Right cardiac atrium (tissue), 5 donors: Measurements from ENCODE around the gene UBE2E2. TPM values are rescaled to one million over a fixed set of nuclear protein-coding genes. Genes with fewer than 3 reads are reported as not detected.

Experiments
- ATAC-seq, 2 donors: fragments of 200-7000 bp; cut with Tn5 transposase; one replicate each; pipeline versions ENCODE4 v1.8.0 to v1.9.1; 2020; ENCODE audit warnings: moderate library complexity in 2 of 2, mild to moderate bottlenecking in 1 of 2
- DNase-seq, 3 donors: peaks; one replicate each; pipeline ENCODE4 v3.0.0-alpha.2; 2020
- H3K27ac ChIP-seq: one replicate; pipeline ENCODE4 v1.5.1; 2013; ENCODE audit warnings: mild to moderate bottlenecking, low read length, control low read depth, moderate library complexity
- H3K27me3 ChIP-seq: one replicate; pipeline ENCODE4 v1.6.1; 2013; ENCODE audit not compliant: control insufficient read depth, insufficient read depth
- H3K4me1 ChIP-seq: one replicate; pipeline ENCODE4 v1.6.1; 2013; ENCODE audit warnings: low read length; ENCODE audit not compliant: control insufficient read depth, insufficient read depth
- H3K4me3 ChIP-seq: one replicate; pipeline ENCODE4 v1.5.1; 2013; ENCODE audit warnings: low read length, control low read depth
- H3K9me3 ChIP-seq: one replicate; pipeline ENCODE4 v1.6.1; 2013; ENCODE audit warnings: low read length; ENCODE audit not compliant: control insufficient read depth
- WGBS: extraction: QIAGEN DNeasy Blood & Tissue Kit; methylation state at CpG from one replicate; pipeline ENCODE4 v1.1.7; 2013; 5-methylcytosine and 5-hydroxymethylcytosine counted together
- intact Hi-C, 4 donors: fragments of 100-400 bp; cut with DNase I; formaldehyde crosslinking; loops; one replicate each; pipeline versions ENCODE4 v1.11.0 to v1.14.0; 2022 to 2023
- long read RNA-seq, 4 donors: library from polyadenylated mRNA; unstranded; transcript quantifications; one replicate each; pipeline ENCODE4 v2.0.0, GENCODE V29; 2020 to 2021
- polyA plus RNA-seq: library from polyadenylated mRNA; stranded (reverse); fragments of 200-250 nt; gene quantifications from one replicate; pipeline ENCODE4 v1.2.3, GENCODE V29; 2013
- total RNA-seq, 4 donors: library from RNA; stranded (reverse); fragmentation: NEBNext Ultra II Directional; extraction: Animal tissue kit (Norgen Biotek cat#: 25700); gene quantifications; one replicate each; pipeline ENCODE4 v1.2.1, GENCODE V29; 2021
- donor health status: healthy with polysubstance abuse.
- donor health status: DM: no; HTN: yes; CAD: no.
- donor health status: DM: no; HTN: no; CAD: no.
- donor health status: DM: no; HTN: yes; CAD: no; lungs with severe emphysema.
- donor health status: DM: yes; HTN: yes; CAD: no.

Gene UBE2E2
- total RNA-seq (10 to 100 TPM; 36.6 to 49.2 (median 46.5) TPM), polyA plus RNA-seq (32.3 TPM)
- long read RNA-seq, donor 1, partial matches to known transcripts, result 1 of 3 reads
- long read RNA-seq, donor 1, other reads (novel, unspliced or antisense), result 2 of 3 reads
- long read RNA-seq, donor 2, partial matches to known transcripts, result 0 of 1 reads
- long read RNA-seq, donor 2, other reads (novel, unspliced or antisense), result 1 of 1 reads
- long read RNA-seq, donor 3, partial matches to known transcripts, result 5 of 11 reads
- long read RNA-seq, donor 3, other reads (novel, unspliced or antisense), result 3 of 11 reads
- long read RNA-seq, donor 4, partial matches to known transcripts, result 0 of 1 reads
- long read RNA-seq, donor 4, other reads (novel, unspliced or antisense), result 1 of 1 reads

DNA sequence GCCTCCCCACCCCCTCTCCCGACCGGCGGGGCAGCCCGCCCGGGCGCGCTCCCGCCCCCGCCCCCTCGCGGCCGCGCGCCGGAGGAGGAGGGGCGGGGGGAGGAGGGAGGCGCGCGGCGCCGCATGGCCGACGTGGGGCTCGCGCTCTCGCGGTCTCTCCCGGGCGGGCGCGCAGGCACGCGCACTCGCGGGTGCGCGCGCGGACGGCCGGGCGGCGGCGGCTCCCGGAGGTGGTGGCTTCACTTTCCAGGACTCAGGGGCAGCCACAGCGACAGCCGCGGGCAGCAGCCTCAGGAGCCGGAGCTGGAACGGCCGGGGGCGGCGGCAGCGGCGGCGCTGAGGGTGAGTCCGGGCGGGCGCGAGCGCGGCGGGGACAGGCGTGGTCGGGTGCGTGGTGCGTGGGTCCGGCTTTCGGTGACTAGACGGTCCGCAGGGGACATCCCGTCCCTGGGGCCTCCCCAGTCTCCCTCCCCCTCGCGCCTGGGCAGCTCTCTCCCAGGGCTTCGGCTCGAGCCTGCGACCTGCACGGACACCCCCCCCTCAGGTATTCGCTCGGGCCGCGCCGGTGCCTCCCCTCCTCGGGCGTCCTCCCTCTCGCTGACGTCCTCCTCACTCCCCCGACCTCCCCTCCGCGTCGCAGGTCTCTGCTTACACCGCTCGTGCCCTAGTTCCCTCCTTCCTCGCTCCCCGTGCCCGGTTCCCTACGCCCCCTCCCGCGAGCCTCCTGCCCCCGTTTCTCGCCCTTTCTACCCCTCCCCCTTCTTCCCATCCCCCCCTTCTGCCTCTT, at the start of gene UBE2E2:
TSS of gene UBE2E2 (plus strand) at position 407 of the 787 bp plus-strand sequence.
- no peaks in the 10 kb centered on the region for H3K27me3 ChIP-seq
- ATAC-seq (peak; percentile 87 to 94), DNase-seq (peak; percentile 78 to 91 (median 91))
- H3K4me3 ChIP-seq, result peak within 1 kb of the TSS; percentile 68
- H3K27ac ChIP-seq, result peak within 1 kb of the TSS; percentile 49
- H3K9me3 ChIP-seq, result no peaks in the 10 kb centered on the region
- intact Hi-C loops, result loop anchor here in 1 of 4 donors (10.0 kb wide), 1 partner anchor 602 kb away; the partner anchor contains the start of gene UBE2E1
- 1% methylated on average over 95 of the region's 101 CpGs for WGBS
- H3K4me1 ChIP-seq, result peaks cover 2% of the 10 kb centered on the region

DNA sequence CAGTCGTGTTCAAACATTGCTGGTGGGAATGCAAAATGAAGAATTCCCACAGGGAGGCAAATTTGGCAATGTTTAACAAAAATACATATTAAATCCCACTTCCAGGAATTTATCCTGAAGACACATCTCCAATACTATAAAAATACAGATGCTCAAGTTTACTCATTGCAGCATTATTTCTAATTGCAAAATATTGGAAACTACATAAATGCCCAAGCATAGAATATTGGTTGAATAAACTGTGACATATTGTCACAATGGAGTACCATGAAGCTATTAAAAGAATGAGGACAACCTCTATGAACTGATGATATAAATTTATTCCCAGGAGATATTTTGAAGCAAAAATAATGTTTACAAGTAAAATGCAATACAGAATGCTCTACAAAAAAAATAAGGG, 49.7 kb upstream of the UBE2E2 start:
- WGBS, result 24% methylated on average over 1 of the region's 1 CpG
- H3K27me3 ChIP-seq, result no peaks in the 10 kb centered on the region
- ATAC-seq (no peak), DNase-seq (no peak)
- H3K9me3 ChIP-seq, result no peaks in the 10 kb centered on the region
- intact Hi-C loops, result no loop called here
- no peaks in the 10 kb centered on the region for H3K4me1 ChIP-seq
- H3K27ac ChIP-seq, result no peak overlapping the region
- no peak overlapping the region for H3K4me3 ChIP-seq

DNA sequence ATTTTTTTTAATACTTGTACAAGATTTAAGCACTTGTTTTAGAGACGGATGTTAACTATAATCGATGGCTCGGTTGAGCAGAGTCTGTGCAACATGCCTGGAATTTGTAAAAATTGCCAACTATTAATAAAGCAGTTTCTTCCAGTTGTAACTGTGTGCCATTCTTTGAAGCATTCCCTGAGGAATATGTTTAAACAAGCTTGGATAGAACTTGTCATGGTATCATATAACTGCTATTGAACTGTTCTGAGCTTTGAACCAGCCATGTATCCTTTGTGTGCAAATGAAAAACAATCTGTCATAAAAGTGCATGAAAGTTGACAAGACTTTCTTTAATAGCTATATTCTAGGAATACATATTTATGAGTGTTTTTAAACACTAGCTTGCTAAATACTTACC, 45.8 kb upstream of the UBE2E2 start:
- H3K27ac ChIP-seq, result no peak overlapping the region
- no peak overlapping the region for H3K4me3 ChIP-seq
- H3K9me3 ChIP-seq, result no peaks in the 10 kb centered on the region
- no peak for ATAC-seq
- WGBS, result 70% methylated on average over 3 of the region's 3 CpGs
- no peaks in the 10 kb centered on the region for H3K4me1 ChIP-seq
- intact Hi-C loops, result no loop called here
- no peaks in the 10 kb centered on the region for H3K27me3 ChIP-seq
- DNase-seq, result no peak

DNA sequence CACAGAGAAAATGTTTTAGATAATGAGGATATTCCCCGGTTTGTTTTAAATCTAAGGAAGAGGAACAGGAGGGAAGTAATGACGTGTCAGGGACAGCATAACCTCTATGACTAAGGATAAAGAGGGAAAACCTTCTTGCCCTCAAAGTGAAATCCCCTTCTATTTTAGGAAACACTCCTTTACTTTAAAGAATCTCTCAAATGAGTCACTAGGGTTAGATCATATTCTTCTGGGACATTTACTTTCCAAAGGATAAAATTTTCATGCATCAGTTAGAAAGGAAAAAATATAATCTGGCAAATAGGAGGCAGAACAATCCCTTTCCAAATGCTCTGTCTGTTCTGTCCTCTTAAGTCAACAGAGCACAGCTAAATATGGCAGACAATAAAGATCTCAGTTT, 43.2 kb upstream of the UBE2E2 start:
- WGBS, result 5% methylated on average over 2 of the region's 2 CpGs

DNA sequence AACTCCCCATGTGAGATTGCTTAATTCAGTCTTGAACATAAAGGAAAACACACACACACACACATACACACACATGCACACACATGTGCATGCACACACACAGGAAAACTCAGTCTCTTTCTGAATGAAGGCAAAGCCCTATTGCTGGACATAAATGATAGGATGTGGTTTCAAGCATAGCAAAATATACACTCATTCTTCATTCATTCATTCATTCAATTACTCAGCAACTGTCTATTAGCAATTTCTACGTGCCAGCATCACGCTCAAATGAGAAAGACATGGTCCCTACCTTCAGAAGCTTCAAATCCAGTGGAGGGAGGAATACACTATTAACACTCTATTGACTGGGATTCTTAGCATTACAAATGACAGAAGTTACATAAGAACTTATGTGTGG, 41.8 kb upstream of the UBE2E2 start:
- H3K9me3 ChIP-seq, result no peaks in the 10 kb centered on the region
- intact Hi-C loops, result no loop called here
- H3K27ac ChIP-seq, result no peak overlapping the region
- ATAC-seq (no peak), DNase-seq (no peak)
- no peaks in the 10 kb centered on the region for H3K4me1 ChIP-seq
- WGBS, result 97% methylated on average over 2 of the region's 2 CpGs
- no peak overlapping the region for H3K4me3 ChIP-seq
- H3K27me3 ChIP-seq, result no peaks in the 10 kb centered on the region

More for the DNA sequence above, 43.2 kb upstream of the UBE2E2 start:
- intact Hi-C loops, result no loop called here
- no peaks in the 10 kb centered on the region for H3K27me3 ChIP-seq
- H3K4me1 ChIP-seq, result no peaks in the 10 kb centered on the region
- DNase-seq (no peak), ATAC-seq (peak; percentile 14 to 62)
- no peaks in the 10 kb centered on the region for H3K9me3 ChIP-seq
- no peak overlapping the region for H3K4me3 ChIP-seq
- H3K27ac ChIP-seq, result no peak overlapping the region

DNA sequence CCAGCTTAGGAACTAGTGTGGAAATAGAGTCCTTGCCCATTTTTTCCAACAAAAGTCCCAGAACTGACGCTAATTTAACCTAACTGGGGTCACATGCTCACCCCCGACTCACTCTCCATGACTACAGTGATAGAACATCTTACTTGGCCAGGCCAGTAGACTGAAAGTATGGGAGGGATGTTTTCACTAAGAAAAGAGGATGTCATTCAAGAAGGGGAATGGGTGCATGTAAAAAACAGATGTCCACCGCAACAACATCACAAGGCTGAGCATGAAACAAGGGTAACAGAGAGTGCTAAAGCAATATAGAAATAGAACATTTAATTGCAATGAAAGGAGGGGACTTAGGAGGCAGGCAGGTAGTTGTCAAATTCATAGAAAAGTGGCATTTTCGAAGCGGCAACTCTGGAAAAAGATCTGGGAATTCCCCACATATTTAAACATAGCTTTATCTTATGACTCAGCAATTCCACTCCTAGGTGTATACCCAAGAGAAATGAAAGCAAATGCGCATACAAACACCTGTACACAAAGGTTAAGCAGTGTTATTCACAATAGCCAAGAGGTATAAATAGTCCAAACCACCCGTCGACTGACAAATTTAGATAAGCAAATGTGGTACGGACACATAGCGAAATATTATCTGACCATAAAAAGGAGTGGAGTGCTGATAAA, 41.1 kb upstream of the UBE2E2 start:
- 62% methylated on average over 10 of the region's 10 CpGs for WGBS
- intact Hi-C loops, result no loop called here
- Histone ChIP-seq H3K27me3 (no peaks in the 10 kb centered on the region), H3K4me3 (no peak overlapping the region), H3K27ac (no peak overlapping the region), H3K4me1 (no peaks in the 10 kb centered on the region), H3K9me3 (no peaks in the 10 kb centered on the region)
- DNase-seq (no peak), ATAC-seq (no peak)

DNA sequence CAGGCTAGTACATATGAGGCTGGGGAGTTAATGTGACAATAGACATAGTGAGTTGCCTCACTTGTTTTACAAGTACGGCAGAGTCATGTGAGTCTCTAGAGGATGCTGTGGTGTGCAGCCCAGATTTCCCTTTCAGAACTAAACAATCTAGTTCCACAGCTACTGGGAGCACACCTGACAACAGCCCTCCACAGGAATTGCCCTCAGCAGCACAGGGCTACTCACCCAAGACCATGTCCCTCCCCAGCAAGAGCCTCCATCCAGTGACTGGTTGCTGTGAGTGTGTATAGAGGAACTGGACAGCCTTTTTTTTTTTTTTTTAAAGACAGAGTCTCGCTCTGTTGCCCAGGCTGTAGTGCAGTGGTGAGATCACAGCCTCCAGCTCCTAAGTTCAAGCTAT, 40.2 kb upstream of the UBE2E2 start:
- no peaks in the 10 kb centered on the region for H3K27me3 ChIP-seq
- H3K9me3 ChIP-seq, result no peaks in the 10 kb centered on the region
- no peak overlapping the region for H3K4me3 ChIP-seq
- H3K27ac ChIP-seq, result no peak overlapping the region
- no peak for ATAC-seq
- intact Hi-C loops, result no loop called here
- no peaks in the 10 kb centered on the region for H3K4me1 ChIP-seq
- no peak for DNase-seq
- 72% methylated on average over 2 of the region's 2 CpGs for WGBS

DNA sequence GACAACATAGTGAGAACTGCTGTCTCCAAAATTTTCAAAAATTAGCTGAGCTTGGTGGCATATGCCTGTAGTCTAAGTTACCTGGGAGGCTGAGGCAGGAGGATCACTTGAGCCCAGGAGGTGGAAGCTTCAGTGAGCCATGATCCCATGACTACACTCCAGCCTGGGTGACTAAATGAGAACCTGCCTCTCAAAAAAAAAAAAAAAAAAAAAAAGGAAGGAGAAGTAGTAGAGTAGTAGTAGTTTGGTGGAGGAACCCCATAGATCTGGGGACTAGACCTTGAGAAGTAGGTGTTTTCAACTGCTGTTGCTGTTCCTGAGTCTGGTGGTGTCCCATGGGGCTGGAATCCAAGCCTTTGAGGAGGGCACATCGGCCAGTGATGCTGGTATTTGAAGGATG, 38.4 kb upstream of the UBE2E2 start:
- intact Hi-C loops, result no loop called here
- ATAC-seq, result no peak
- Histone ChIP-seq H3K27me3 (no peaks in the 10 kb centered on the region), H3K4me1 (no peaks in the 10 kb centered on the region), H3K27ac (no peak overlapping the region), H3K4me3 (no peak overlapping the region), H3K9me3 (no peaks in the 10 kb centered on the region)
- no peak for DNase-seq
- WGBS, result 95% methylated on average over 1 of the region's 1 CpG

DNA sequence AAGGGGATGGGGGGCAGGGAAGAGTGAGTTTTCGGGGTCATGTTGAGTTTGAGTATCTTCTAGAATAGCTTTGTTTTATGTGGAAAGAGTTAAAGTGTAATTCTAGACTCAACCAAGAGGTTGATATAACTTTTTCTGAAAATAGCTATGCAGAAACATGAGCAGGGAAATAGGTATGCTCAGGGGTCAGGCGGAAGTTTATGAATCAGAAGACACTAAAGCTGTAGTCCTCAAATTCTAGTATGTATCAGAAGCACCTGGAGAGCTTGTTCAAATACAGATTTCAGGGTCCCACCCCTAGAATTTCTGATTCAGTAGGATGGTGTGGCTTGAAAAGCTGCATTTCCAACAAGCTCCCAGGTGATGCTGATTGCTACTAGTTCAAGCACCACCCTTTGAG, 37.6 kb upstream of the UBE2E2 start:
- Histone ChIP-seq H3K4me3 (no peak overlapping the region), H3K27me3 (no peaks in the 10 kb centered on the region), H3K27ac (no peak overlapping the region), H3K9me3 (no peaks in the 10 kb centered on the region), H3K4me1 (no peaks in the 10 kb centered on the region)
- DNase-seq (no peak), ATAC-seq (no peak)
- intact Hi-C loops, result no loop called here
- WGBS, result 96% methylated on average over 2 of the region's 2 CpGs

DNA sequence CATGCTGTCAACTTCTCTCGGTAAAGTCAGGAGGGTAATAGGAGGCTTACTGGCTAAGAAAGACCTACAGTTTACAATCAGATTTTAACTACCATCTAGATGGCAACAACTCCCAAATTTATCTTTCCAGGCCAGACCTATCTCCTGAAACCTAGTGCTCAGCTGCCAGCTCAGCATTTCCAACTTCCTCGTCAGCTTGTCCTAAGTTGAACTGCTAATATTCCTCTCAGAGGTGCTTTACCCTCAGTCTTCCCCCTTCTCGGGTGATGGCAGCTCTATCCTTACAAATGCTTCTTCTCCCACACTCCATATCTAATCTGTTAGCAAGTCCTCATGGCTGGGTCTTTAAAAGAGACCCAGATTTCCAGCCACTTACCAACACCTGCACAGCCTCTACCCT, 36.9 kb upstream of the UBE2E2 start:
- ATAC-seq, result no peak
- Histone ChIP-seq H3K27ac (no peak overlapping the region), H3K4me3 (no peak overlapping the region), H3K9me3 (no peaks in the 10 kb centered on the region), H3K4me1 (no peaks in the 10 kb centered on the region), H3K27me3 (no peaks in the 10 kb centered on the region)
- WGBS, result 55% methylated on average over 3 of the region's 3 CpGs
- DNase-seq, result no peak
- intact Hi-C loops, result no loop called here

DNA sequence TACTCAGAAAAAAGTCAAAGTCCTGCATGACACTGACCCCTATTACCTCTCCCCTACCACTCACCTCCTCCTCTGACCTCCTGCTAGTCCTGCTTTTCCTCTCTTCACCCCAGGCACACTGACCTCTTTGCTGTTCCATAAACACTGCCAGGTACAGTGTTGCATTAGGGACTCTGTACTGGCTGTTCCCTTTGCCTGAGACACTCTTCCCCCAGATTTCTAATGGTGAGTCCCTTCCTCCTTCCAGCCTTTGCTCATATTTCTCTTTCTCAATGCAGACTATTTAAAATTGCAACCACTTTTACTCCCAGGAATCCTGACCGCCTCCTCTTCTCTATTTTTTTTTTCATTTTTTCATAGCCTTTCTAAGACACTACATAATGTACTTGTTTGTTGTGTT, 36.3 kb upstream of the UBE2E2 start:
- H3K4me3 ChIP-seq, result no peak overlapping the region
- H3K27ac ChIP-seq, result no peak overlapping the region
- WGBS, result 95% methylated on average over 1 of the region's 1 CpG
- ATAC-seq (no peak), DNase-seq (no peak)
- intact Hi-C loops, result no loop called here
- H3K9me3 ChIP-seq, result no peaks in the 10 kb centered on the region
- H3K4me1 ChIP-seq, result no peaks in the 10 kb centered on the region
- H3K27me3 ChIP-seq, result no peaks in the 10 kb centered on the region
